LNCaP clone FGC (cell line): ENCODE data around the gene MUC15.

Experiments used
- DNase-seq: peaks from one replicate; pipeline ENCODE4 v3.0.0-alpha.2; 2011; ENCODE audit warnings: low read depth
- H3K4me3 ChIP-seq: 2 replicates; pipeline ENCODE4 v1.5.1; 2011; ENCODE audit warnings: mild to moderate bottlenecking, low read depth, low read length, control low read depth
- TF ChIP-seq, protein P1 (sequence below): IDR thresholded peaks from 2 replicates; pipeline ENCODE4 v1.5.1; 2012; ENCODE audit warnings: mild to moderate bottlenecking; ENCODE audit not compliant: control insufficient read depth, insufficient read depth; ENCODE audit errors: extremely low read depth

Gene MUC15

DNA sequence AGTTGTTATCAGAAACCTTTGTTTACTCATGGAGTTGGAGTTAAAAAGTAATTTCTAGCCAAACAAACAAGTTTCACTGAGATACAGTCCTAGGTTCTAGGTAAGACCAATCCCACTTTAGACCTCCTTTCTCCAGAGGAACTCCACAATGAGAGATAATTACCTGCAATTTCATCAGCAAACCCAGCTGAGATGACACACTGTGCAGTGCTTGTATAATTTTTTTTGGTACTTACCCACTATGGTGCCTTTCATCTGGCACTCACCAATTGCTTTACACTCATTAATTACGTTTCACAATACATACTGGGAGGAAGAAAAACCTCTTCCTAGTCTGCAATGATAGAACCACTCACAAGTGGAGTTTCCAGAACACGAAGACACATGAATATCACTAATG lies 1.8 kb upstream of the MUC15 start:
- DNase-seq, result no peak
- no peak overlapping the region for H3K4me3 ChIP-seq
- TF ChIP-seq, protein P1, sequence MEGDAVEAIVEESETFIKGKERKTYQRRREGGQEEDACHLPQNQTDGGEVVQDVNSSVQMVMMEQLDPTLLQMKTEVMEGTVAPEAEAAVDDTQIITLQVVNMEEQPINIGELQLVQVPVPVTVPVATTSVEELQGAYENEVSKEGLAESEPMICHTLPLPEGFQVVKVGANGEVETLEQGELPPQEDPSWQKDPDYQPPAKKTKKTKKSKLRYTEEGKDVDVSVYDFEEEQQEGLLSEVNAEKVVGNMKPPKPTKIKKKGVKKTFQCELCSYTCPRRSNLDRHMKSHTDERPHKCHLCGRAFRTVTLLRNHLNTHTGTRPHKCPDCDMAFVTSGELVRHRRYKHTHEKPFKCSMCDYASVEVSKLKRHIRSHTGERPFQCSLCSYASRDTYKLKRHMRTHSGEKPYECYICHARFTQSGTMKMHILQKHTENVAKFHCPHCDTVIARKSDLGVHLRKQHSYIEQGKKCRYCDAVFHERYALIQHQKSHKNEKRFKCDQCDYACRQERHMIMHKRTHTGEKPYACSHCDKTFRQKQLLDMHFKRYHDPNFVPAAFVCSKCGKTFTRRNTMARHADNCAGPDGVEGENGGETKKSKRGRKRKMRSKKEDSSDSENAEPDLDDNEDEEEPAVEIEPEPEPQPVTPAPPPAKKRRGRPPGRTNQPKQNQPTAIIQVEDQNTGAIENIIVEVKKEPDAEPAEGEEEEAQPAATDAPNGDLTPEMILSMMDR, result no peak

DNA sequence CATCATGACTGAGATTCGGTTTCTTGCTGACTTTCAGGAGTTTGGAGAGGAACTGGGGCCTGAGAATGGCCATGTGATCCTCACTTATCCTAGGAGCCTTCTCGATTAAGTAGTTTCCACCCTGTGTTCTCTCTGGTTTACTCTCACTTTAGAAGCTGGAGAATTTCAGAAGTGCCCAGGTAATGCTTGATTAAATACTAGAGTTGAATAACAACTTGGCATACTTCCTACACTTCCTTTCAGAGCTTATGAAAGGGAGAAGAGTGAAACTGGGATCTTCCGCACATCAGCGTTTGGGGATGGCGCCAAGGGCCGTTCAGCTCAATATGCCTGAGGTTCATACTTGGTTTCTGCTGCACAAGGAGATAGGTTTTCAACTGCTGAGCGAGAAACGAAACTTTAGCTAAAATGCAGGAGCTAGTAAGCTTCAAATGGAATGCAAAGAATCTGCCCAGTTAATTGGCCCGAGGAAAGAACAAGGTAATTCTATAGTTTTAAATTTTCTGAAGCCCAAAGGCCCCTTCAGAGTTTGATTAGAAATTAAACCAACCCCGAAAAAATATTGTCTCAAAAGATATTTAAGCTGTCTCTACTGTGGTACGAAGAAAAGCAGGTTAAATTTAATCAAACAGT lies 823 bp upstream of the MUC15 start:
- peak; percentile 49 for DNase-seq
- TF ChIP-seq, protein P1, result no peak
- H3K4me3 ChIP-seq, result no peak overlapping the region

DNA sequence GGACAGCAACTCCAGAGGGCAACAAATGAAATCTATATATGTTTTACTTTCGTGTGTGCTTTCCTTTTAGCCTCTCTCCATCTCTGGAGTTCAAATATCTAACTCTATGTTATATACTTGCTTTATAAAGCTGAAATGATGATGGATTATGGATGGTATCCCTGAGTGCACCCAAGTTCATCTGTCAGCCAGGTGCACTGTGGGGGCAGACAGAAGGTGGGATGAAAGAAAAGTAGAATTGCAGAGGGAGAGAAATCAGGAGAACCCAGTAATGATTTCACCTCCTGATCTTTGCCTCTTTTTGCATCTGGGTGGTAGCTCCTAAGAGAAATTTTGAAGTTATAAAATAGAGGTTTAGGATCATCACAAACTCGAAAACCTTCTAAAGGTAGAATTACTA lies 2.4 kb downstream of the MUC15 start:
- no peak overlapping the region for H3K4me3 ChIP-seq
- DNase-seq, result no peak
- TF ChIP-seq, protein P1, result no peak

DNA sequence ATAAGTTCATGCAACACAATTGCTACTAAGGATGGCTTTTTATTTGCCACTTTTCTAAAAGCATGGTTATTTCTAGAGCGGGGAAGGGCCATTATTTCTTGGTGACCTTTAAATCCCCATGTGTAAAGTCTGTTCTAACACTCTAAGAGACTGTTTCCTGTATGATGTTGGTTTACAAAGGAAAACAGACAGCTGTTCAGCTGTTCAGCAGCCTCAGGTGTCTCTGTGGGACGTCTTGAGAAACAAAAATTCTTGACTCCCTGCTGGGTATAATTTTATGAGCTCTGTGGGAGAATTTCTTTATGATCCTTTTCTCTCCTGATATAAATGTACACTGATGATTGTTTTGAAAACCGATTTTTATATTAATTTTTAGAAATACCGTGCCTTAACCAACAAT lies 13.9 kb downstream of the MUC15 start:
- H3K4me3 ChIP-seq, result no peak overlapping the region
- peak; percentile 27 for DNase-seq
- TF ChIP-seq, protein P1, result no peak

DNA sequence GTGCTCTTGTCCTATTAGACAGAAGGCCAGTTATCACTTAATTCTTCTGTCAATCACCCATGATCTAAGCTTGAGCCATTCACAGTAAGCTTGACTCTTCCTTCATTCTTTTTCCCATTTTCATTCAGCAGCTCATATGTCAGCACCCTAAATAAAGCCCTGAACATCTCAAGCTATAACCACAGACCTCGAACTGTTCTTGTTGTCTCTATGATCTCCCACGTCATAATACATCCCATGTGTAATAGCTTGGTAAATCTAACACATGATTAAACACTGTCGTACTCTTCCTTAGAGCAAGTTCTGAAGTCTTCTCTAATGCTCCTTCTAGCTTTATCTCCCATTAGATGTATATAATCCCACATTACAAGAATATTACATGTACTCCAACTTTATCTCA lies 14.4 kb downstream of the MUC15 start:
- DNase-seq, result no peak

DNA sequence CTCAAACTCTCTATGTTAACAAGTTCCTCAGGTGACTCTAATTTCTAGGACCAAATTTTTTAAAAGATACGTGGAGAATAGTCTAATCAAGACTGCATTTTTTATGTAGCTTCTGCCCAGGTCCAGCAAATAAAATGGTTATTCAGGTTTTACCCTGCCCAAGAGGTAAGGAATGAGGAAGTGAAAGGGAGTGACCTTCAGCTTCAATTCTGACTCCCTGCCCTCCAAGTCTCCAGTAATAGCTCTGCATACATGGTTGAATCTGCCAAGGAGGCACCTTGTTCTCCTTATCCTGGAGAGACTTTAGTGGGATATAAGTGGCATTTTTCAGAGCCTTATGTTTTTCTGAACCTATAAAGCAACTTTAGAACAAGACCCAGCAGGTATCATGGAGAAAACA lies 15.5 kb downstream of the MUC15 start:
- TF ChIP-seq, protein P1, result no peak
- peak; percentile 40 for DNase-seq
- no peak overlapping the region for H3K4me3 ChIP-seq

More for the DNA sequence above, 14.4 kb downstream of the MUC15 start:
- TF ChIP-seq, protein P1, result no peak
- H3K4me3 ChIP-seq, result no peak overlapping the region

DNA sequence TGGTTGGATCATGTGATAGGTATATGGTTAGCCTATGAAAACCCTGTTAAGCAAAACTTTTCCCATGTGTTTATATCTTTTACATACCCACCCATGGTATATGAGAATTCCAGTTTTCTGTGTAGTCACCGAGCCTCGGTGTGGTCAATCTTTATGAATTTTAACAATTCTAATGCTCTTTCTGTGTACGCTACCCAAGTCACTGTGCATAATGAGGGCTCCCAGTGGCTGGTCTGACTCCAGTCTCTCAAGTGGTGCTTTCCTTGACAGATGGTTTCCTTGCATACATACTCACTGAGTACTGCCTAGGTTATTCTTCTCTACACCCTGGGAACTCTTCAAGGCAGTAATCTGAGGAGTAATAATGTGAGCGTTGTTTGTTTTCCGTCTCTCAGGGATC lies 17.6 kb downstream of the MUC15 start:
- TF ChIP-seq, protein P1, result no peak
- DNase-seq, result no peak
- no peak overlapping the region for H3K4me3 ChIP-seq
